ENCODE results near the gene NPSR1.
"Not testable (repeated sequence)": the region's sequence is repeated elsewhere in the genome, so short reads cannot be mapped to it uniquely, and the experiment has no call there.

Gene NPSR1

GRCh38 chr7:34869057-34869456 lies 211.0 kb downstream of the NPSR1 start:
- no peak for DNase-seq (ENCODE audit: low spot score)

GRCh38 chr7:34870041-34870440 lies 212.0 kb downstream of the NPSR1 start:
- not testable (repeated sequence) for DNase-seq (ENCODE audit: low spot score)

- not testable (repeated sequence) for DNase-seq (ENCODE audit: low spot score)
Observed at GRCh38 chr7:34874329-34874728, 216.3 kb downstream of the NPSR1 start.

GRCh38 chr7:34875481-34875880 lies 217.5 kb downstream of the NPSR1 start:
- DNase-seq (ENCODE audit: low spot score): no peak

GRCh38 chr7:34878944-34879735 lies 221.1 kb downstream of the NPSR1 start:
- DNase-seq (ENCODE audit: low spot score): not testable (repeated sequence)

- no peak for DNase-seq (ENCODE audit: low spot score)
Observed at GRCh38 chr7:34879871-34880270, 221.9 kb downstream of the NPSR1 start.

- not testable (repeated sequence) for DNase-seq (ENCODE audit: low spot score)
Observed at GRCh38 chr7:34883855-34884254, 225.8 kb downstream of the NPSR1 start.

- DNase-seq (ENCODE audit: low spot score): no peak
Observed at GRCh38 chr7:34886856-34887255, 228.8 kb downstream of the NPSR1 start.

GRCh38 chr7:34889951-34890350 lies 231.9 kb downstream of the NPSR1 start:
- DNase-seq (ENCODE audit: low spot score): no peak

- no peak for DNase-seq (ENCODE audit: low spot score)
Observed at GRCh38 chr7:34895202-34895601, 237.2 kb downstream of the NPSR1 start.

Measured in AG08396 (cell line).